Cardiac muscle cell (in vitro differentiated cells and primary cell): Measurements from ENCODE around the gene TMEM132E. TPM values are rescaled to one million over a fixed set of nuclear protein-coding genes. Genes with fewer than 3 reads are reported as not detected.

Experiments used
- DNase-seq, 2 donors: peaks; one replicate each; pipeline versions ENCODE4 v3.0.0 to v3.0.0-alpha.2; 2010 to 2017; ENCODE audit warnings: low read depth in 1 of 2, low spot score in 1 of 2
- H3K27ac ChIP-seq: fragments of 200-600 bp; sonication (generic); 2 replicates; pipeline ENCODE4 v1.5.1; 2016
- H3K27me3 ChIP-seq: fragments of 200-600 bp; sonication (generic); 2 replicates; pipeline ENCODE4 v1.6.0; 2016; ENCODE audit warnings: control low read depth
- H3K36me3 ChIP-seq: fragments of 200-600 bp; sonication (generic); 2 replicates; pipeline ENCODE4 v1.5.1; 2016; ENCODE audit warnings: control low read depth
- H3K4me1 ChIP-seq: fragments of 200-600 bp; sonication (generic); 2 replicates; pipeline ENCODE4 v1.8.1; 2017; ENCODE audit warnings: low read depth, mild to moderate bottlenecking, mixed run types
- H3K4me3 ChIP-seq: fragments of 200-600 bp; sonication (generic); 2 replicates; pipeline ENCODE4 v1.5.1; 2016; ENCODE audit warnings: mild to moderate bottlenecking
- H3K9me3 ChIP-seq: fragments of 200-600 bp; sonication (generic); 2 replicates; pipeline ENCODE4 v1.5.1; 2017; ENCODE audit warnings: low read depth, mild to moderate bottlenecking, control low read depth
- polyA plus RNA-seq: library from polyadenylated mRNA; unstranded; fragments of >200 nt; fragmentation: Nextera tagmentation; extraction: Ambion mirVana; gene quantifications from 2 replicates; pipeline ENCODE4 v1.2.1, GENCODE V29; 2016
- total RNA-seq: library from RNA; depleted of rRNA; stranded (reverse); fragments of >200 nt; gene quantifications from 2 replicates; pipeline ENCODE4 v1.2.3, GENCODE V29; 2016
- TF ChIP-seq, protein P1 (sequence below): IDR thresholded peaks from 2 replicates; pipeline ENCODE4 v1.5.1; 2012; ENCODE audit warnings: low read depth, mild to moderate bottlenecking, low read length

The TMEM132E gene
- total and polyA plus RNA-seq, 2 experiments from 2014 or later: 0.16 to 0.18 TPM

DNA sequence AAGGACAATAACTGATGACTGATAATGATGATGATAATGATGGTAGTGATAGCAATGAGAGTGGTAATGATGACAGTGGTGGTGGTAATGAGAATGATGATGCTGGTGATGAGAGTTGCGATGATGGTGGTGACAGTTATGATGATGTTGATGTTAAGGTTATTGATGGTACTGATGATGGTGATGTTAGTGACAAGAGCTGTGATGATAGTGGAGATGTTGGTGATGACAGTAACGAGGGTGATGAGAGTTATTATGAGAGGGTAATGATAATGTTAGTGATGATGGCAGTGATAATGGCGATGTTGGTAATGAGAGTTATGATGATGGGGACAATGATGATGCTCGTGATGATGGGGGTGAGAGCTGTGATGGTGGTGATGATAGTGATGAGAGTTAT lies 13.2 kb upstream of the TMEM132E start:
- no peak for DNase-seq
- Histone ChIP-seq H3K36me3 (no peaks in the 10 kb centered on the region), H3K27ac (no peak overlapping the region), H3K9me3 (no peaks in the 10 kb centered on the region), H3K27me3 (peaks cover 68% of the 10 kb centered on the region), H3K4me1 (no peaks in the 10 kb centered on the region), H3K4me3 (no peak overlapping the region)
- TF ChIP-seq, protein P1, sequence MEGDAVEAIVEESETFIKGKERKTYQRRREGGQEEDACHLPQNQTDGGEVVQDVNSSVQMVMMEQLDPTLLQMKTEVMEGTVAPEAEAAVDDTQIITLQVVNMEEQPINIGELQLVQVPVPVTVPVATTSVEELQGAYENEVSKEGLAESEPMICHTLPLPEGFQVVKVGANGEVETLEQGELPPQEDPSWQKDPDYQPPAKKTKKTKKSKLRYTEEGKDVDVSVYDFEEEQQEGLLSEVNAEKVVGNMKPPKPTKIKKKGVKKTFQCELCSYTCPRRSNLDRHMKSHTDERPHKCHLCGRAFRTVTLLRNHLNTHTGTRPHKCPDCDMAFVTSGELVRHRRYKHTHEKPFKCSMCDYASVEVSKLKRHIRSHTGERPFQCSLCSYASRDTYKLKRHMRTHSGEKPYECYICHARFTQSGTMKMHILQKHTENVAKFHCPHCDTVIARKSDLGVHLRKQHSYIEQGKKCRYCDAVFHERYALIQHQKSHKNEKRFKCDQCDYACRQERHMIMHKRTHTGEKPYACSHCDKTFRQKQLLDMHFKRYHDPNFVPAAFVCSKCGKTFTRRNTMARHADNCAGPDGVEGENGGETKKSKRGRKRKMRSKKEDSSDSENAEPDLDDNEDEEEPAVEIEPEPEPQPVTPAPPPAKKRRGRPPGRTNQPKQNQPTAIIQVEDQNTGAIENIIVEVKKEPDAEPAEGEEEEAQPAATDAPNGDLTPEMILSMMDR: no peak

DNA sequence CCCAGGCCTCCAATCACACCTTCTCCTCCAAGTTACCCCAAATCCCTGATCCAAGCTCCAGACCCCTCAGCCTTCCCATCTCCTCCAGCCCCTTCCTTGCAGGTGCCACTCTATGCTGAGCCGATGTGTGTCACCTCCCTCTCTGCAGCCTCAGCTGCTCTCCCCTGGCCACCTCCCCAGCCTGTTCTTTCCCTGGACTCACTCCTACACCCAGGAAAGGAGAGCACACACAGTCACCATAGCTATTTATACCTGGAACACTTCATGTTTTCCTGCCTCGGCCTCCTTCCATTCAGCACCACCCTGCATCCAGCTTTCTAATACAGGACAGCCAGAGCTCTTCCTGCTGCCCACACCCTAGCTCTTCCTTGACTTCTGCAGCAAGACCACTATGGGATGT lies 12.5 kb upstream of the TMEM132E start:
- no peak overlapping the region for H3K27ac ChIP-seq
- TF ChIP-seq, protein P1: no peak
- no peaks in the 10 kb centered on the region for H3K9me3 ChIP-seq
- no peaks in the 10 kb centered on the region for H3K4me1 ChIP-seq
- H3K27me3 ChIP-seq: peaks cover 68% of the 10 kb centered on the region
- no peaks in the 10 kb centered on the region for H3K36me3 ChIP-seq
- H3K4me3 ChIP-seq: no peak overlapping the region
- no peak for DNase-seq

DNA sequence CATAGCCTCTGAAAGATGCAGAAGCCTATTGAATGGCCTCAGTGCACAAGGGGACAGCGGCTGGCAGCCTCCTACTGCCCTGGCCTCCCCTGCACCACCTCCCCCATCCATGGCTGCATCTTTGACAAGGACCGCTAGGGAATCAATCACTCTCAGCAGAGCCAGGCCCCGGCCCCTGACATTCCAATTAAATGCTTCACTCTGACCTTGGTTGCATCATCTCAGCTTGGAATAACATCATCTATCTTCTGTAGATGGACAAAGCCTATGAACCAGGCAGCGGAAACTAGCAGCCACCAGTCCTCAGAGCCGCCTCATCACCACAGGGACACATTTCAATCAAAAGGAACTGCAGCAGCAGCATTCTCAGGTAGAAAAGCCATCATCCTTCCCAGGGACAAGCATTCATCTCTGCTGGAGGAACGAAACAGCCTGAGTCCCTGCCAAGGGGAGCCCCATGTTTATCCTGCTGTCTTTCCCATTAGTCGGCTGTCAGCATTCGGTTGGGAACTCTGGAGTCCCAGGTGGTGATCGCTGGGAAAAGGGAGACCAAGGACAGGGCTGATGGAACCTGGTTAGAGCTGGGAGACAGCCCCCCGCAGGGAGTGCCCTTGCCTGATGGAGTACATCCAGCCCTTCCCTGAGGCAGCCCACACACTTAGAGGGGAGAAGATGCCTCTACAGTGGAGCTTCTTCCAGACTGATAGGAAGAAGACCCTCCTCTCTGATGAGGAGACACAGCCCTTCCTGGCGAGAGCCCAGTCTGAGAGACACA lies 11.5 kb upstream of the TMEM132E start:
- no peaks in the 10 kb centered on the region for H3K9me3 ChIP-seq
- TF ChIP-seq, protein P1: no peak
- peaks cover 67% of the 10 kb centered on the region for H3K27me3 ChIP-seq
- peak in 1 of 2 donors; percentile 8 for DNase-seq
- H3K4me3 ChIP-seq: no peak overlapping the region
- H3K27ac ChIP-seq: no peak overlapping the region
- H3K4me1 ChIP-seq: no peaks in the 10 kb centered on the region
- H3K36me3 ChIP-seq: no peaks in the 10 kb centered on the region

DNA sequence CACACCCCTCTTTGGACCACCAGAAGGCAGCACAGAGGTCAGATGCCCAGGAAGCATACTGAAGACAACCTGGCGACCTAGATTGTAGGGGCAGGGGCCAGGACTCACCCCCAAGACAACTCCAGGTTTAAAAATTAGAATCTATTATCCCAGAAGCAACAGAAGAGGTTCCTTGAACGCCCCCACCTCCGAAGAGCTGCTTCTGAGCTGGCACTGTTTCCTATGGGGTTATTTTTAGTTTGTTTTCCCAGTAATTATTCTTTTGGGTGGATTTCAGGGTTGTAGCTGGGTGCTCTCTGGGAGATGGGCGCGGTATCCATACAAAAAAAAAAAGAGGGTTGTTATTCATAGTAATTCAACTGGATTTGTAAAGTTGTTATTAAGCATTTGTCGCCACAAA lies 10.4 kb upstream of the TMEM132E start:
- Histone ChIP-seq H3K27ac (no peak overlapping the region), H3K4me3 (no peak overlapping the region), H3K36me3 (no peaks in the 10 kb centered on the region), H3K27me3 (peaks cover 67% of the 10 kb centered on the region), H3K9me3 (no peaks in the 10 kb centered on the region), H3K4me1 (no peaks in the 10 kb centered on the region)
- DNase-seq: no peak
- TF ChIP-seq, protein P1: no peak

DNA sequence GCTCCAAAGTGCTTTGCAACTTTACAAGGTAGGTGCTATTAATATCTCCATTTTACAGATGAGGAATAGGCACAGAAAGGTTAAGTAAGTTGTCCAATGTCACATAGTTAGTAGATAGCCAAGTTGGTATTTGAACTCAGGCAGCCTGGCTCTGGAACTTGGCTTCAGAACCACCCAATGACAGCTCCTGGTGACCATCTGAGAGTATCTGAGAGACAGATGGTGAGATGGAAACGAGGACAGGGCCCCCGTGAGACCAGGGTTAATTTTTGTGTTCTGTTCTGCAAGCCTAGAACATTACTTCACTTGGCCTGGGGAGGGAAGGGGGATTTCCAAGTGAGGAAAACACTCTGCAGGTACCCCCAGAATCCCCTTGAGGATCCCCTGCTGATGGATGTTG lies 9.8 kb upstream of the TMEM132E start:
- H3K27ac ChIP-seq: no peak overlapping the region
- TF ChIP-seq, protein P1: no peak

More for the DNA sequence above, 9.8 kb upstream of the TMEM132E start:
- no peaks in the 10 kb centered on the region for H3K9me3 ChIP-seq
- H3K4me1 ChIP-seq: no peaks in the 10 kb centered on the region
- H3K36me3 ChIP-seq: no peaks in the 10 kb centered on the region
- DNase-seq: no peak
- H3K27me3 ChIP-seq: peaks cover 67% of the 10 kb centered on the region
- no peak overlapping the region for H3K4me3 ChIP-seq
